H9 (cell line): Measurements from ENCODE around the gene SLC16A11. TPM values are rescaled to one million over a fixed set of nuclear protein-coding genes. Genes with fewer than 3 reads are reported as not detected.

Experiments used
- DNase-seq: peaks from one replicate; pipeline ENCODE4 v3.0.0-alpha.2; 2017
- H2AFZ ChIP-seq: one replicate; pipeline ENCODE4 v1.6.1; 2013; ENCODE audit warnings: mild to moderate bottlenecking, low read length, control low read depth, moderate library complexity
- H2AK5ac ChIP-seq: 2 replicates; pipeline ENCODE4 v1.6.1; 2013; ENCODE audit warnings: low read length, control low read depth, mixed read lengths; ENCODE audit not compliant: insufficient read length
- H2BK120ac ChIP-seq: one replicate; pipeline ENCODE4 v1.6.1; 2013; ENCODE audit warnings: low read depth, mild to moderate bottlenecking, low read length, control low read depth, inconsistent platforms; ENCODE audit not compliant: poor library complexity, severe bottlenecking
- H2BK12ac ChIP-seq: 2 replicates; pipeline ENCODE4 v1.6.1; 2013; ENCODE audit warnings: low read length, control low read depth, mixed read lengths, low read depth; ENCODE audit not compliant: insufficient read length
- H2BK15ac ChIP-seq: 2 replicates; pipeline ENCODE4 v1.6.1; 2013; ENCODE audit warnings: low read depth, low read length, control low read depth
- H2BK20ac ChIP-seq: one replicate; pipeline ENCODE4 v1.6.1; 2013; ENCODE audit warnings: low read depth, mild to moderate bottlenecking, low read length, control low read depth, inconsistent platforms; ENCODE audit not compliant: poor library complexity, severe bottlenecking
- H2BK5ac ChIP-seq: 2 replicates; pipeline ENCODE4 v1.6.1; 2013; ENCODE audit warnings: low read length, control low read depth, mixed read lengths; ENCODE audit not compliant: insufficient read length
- H3K14ac ChIP-seq: 2 replicates; pipeline ENCODE4 v1.6.1; 2013; ENCODE audit warnings: low read length, control low read depth; ENCODE audit not compliant: insufficient read depth
- H3K18ac ChIP-seq: 2 replicates; pipeline ENCODE4 v1.6.1; 2013; ENCODE audit warnings: low read depth, mild to moderate bottlenecking, mixed read lengths, low read length, control low read depth; ENCODE audit not compliant: insufficient read length
- H3K23ac ChIP-seq: 2 replicates; pipeline ENCODE4 v1.6.1; 2013; ENCODE audit warnings: low read length, control low read depth, mixed read lengths, low read depth; ENCODE audit not compliant: insufficient read length
- H3K23me2 ChIP-seq: 2 replicates; pipeline ENCODE4 v1.6.1; 2013; ENCODE audit warnings: low read depth, mild to moderate bottlenecking, mixed read lengths, low read length, control low read depth; ENCODE audit not compliant: insufficient read length, poor library complexity, severe bottlenecking
- H3K27ac ChIP-seq: 2 replicates; pipeline ENCODE4 v1.5.1; 2013; ENCODE audit warnings: low read length, control low read depth, mixed read lengths, low read depth; ENCODE audit not compliant: insufficient read length
- H3K27me3 ChIP-seq: 2 replicates; pipeline ENCODE4 v1.6.1; 2013; ENCODE audit warnings: low read length, control low read depth, inconsistent platforms; ENCODE audit not compliant: insufficient read depth
- H3K4ac ChIP-seq: 2 replicates; pipeline ENCODE4 v1.6.1; 2013; ENCODE audit warnings: low read depth, mild to moderate bottlenecking, control low read depth, inconsistent platforms, low read length, moderate library complexity
- H3K4me1 ChIP-seq: 2 replicates; pipeline ENCODE4 v1.6.1; 2013; ENCODE audit warnings: low read length, control low read depth, inconsistent platforms; ENCODE audit not compliant: insufficient read depth
- H3K4me2 ChIP-seq: 2 replicates; pipeline ENCODE4 v1.6.1; 2013; ENCODE audit warnings: low read length, control low read depth, mixed read lengths; ENCODE audit not compliant: insufficient read length, insufficient read depth
- H3K56ac ChIP-seq: 2 replicates; pipeline ENCODE4 v1.6.1; 2013; ENCODE audit warnings: low read depth, mild to moderate bottlenecking, mixed read lengths, low read length, control low read depth; ENCODE audit not compliant: insufficient read length
- H3K79me1 ChIP-seq: 2 replicates; pipeline ENCODE4 v1.6.1; 2013; ENCODE audit warnings: low read depth, mild to moderate bottlenecking, moderate library complexity, low read length, control low read depth, inconsistent platforms; ENCODE audit not compliant: insufficient read depth, poor library complexity, severe bottlenecking
- H3K79me2 ChIP-seq: 2 replicates; pipeline ENCODE4 v1.6.1; 2013; ENCODE audit warnings: low read length, control low read depth, inconsistent platforms; ENCODE audit not compliant: insufficient read depth
- H3K9ac ChIP-seq: 2 replicates; pipeline ENCODE4 v1.6.1; 2013; ENCODE audit warnings: low read length, control low read depth, mixed read lengths; ENCODE audit not compliant: insufficient read length; ENCODE audit errors: extremely low read depth
- H3K9me3 ChIP-seq: one replicate; pipeline ENCODE4 v1.6.1; 2013; ENCODE audit warnings: low read depth, low read length, inconsistent platforms; ENCODE audit not compliant: control insufficient read depth
- H3T11ph ChIP-seq: one replicate; pipeline ENCODE4 v1.6.1; 2013; ENCODE audit warnings: mild to moderate bottlenecking, low read length, control low read depth, inconsistent platforms
- H4K20me1 ChIP-seq: one replicate; pipeline ENCODE4 v1.6.1; 2013; ENCODE audit not compliant: control insufficient read depth, insufficient read length, insufficient read depth
- H4K5ac ChIP-seq: 2 replicates; pipeline ENCODE4 v1.6.1; 2013; ENCODE audit warnings: low read depth, mild to moderate bottlenecking, mixed read lengths, low read length, control low read depth; ENCODE audit not compliant: insufficient read length
- H4K8ac ChIP-seq: replicated peaks from 2 replicates; pipeline ENCODE4 v1.6.1; 2013; ENCODE audit warnings: low read length, control low read depth, mixed read lengths, low read depth; ENCODE audit not compliant: insufficient read length
- H4K91ac ChIP-seq: 2 replicates; pipeline ENCODE4 v1.6.1; 2013; ENCODE audit warnings: low read depth, mild to moderate bottlenecking, moderate library complexity, mixed read lengths, low read length, control low read depth; ENCODE audit not compliant: insufficient read length
- H3K27ac Mint-ChIP-seq, 3 experiments: 2 replicates in 2 of 3; 3 replicates in 1 of 3; pipeline ENCODE4 v1.8.0; 2020 to 2021; ENCODE audit warnings: mixed read lengths in 3 of 3, mild to moderate bottlenecking in 1 of 3, moderate library complexity in 1 of 3
- H3K27me3 Mint-ChIP-seq: 2 replicates; pipeline ENCODE4 v1.8.0; 2021; ENCODE audit warnings: low read depth, mild to moderate bottlenecking, moderate library complexity, mixed read lengths
- H3K36me3 Mint-ChIP-seq, 3 experiments: 2 replicates in 2 of 3; 3 replicates in 1 of 3; pipeline ENCODE4 v1.8.0; 2020 to 2021; ENCODE audit warnings: low read depth in 3 of 3, mixed read lengths in 3 of 3; ENCODE audit not compliant: insufficient read depth in 1 of 3
- H3K4me1 Mint-ChIP-seq, 2 experiments: 2 replicates each; pipeline ENCODE4 v1.8.0; 2020; ENCODE audit warnings: mixed read lengths in 2 of 2
- H3K4me3 Mint-ChIP-seq, 2 experiments: 2 replicates in 1 of 2; 3 replicates in 1 of 2; pipeline ENCODE4 v1.8.0; 2020 to 2021; ENCODE audit warnings: mild to moderate bottlenecking in 2 of 2, mixed read lengths in 2 of 2, moderate library complexity in 1 of 2
- H3K9me3 Mint-ChIP-seq, 2 experiments: 2 replicates in 1 of 2; 3 replicates in 1 of 2; pipeline ENCODE4 v1.8.0; 2020; ENCODE audit warnings: mild to moderate bottlenecking in 2 of 2, mixed read lengths in 2 of 2, moderate library complexity in 1 of 2
- CTCF ChIP-seq: fragments of 200-600 bp; sonication (generic); conservative IDR thresholded peaks from 3 replicates; pipeline ENCODE4 v1.8.0; 2021; ENCODE audit warnings: antibody characterized with exemption, mild to moderate bottlenecking
- WGBS: extraction: QIAGEN DNeasy Blood & Tissue Kit; methylation state at CpG from one replicate; pipeline ENCODE4 v1.1.7; 2013; ENCODE audit warnings: missing lambda C conversion rate, low lambda C conversion rate, mixed read lengths; ENCODE audit not compliant: insufficient read length; ENCODE audit errors: extremely low coverage; 5-methylcytosine and 5-hydroxymethylcytosine counted together
- total RNA-seq: library from RNA; stranded (reverse); gene quantifications from 2 replicates; pipeline ENCODE4 v1.2.1, GENCODE V29; 2021

SLC16A11 gene
- total RNA-seq, 1 experiment from 2014 or later = 0.13 TPM

- no peak overlapping the region for H3T11ph ChIP-seq
- H2AK5ac ChIP-seq = no peak overlapping the region
- Mint-ChIP-seq H3K27me3 (peaks cover 39% of the 10 kb centered on the region), H3K36me3 (peaks cover 0 to 36% (median 16%) of the 10 kb centered on the region in 3 experiments; a peak in 6 of 7 replicates), H3K27ac (no peak overlapping the region; a peak in 1 of 7 replicates), H3K4me3 (peak overlapping the region in 1 of 2 experiments; percentile 89; a peak in 3 of 5 replicates), H3K4me1 (peaks cover 23 to 46% of the 10 kb centered on the region in 2 experiments), H3K9me3 (peaks cover 0 to 2% of the 10 kb centered on the region in 2 experiments; a peak in 1 of 5 replicates)
- no peaks in the 10 kb centered on the region for H4K20me1 ChIP-seq
- 0 out of 2 replicates have a peak, but pooled peaks cover 3% of the 10 kb centered on the region for H3K4me1 ChIP-seq
- no peak overlapping the region for H2BK20ac ChIP-seq
- no peak overlapping the region for H2AFZ ChIP-seq
- no peak overlapping the region for H3K9ac ChIP-seq
- H2BK12ac ChIP-seq = no peak overlapping the region
- no peak overlapping the region for H3K23ac ChIP-seq
- DNase-seq = no peak
- no peak overlapping the region for H4K5ac ChIP-seq
- no CpG with 5 or more reads among the region's 11 CpGs for whole genome bisulfite sequencing
- H2BK120ac ChIP-seq = no peak overlapping the region
- TF ChIP-seq CTCF = no peak
- H3K9me3 ChIP-seq = no peaks in the 10 kb centered on the region
- H4K91ac ChIP-seq = no peak overlapping the region
- H3K14ac ChIP-seq = no peak overlapping the region; the same call in 1 of the 2 replicates
- H2BK15ac ChIP-seq = no peak overlapping the region
- H2BK5ac ChIP-seq = no peak overlapping the region
- H4K8ac ChIP-seq = no peak overlapping the region
- no peaks in the 10 kb centered on the region for H3K79me1 ChIP-seq
- no peaks in the 10 kb centered on the region for H3K79me2 ChIP-seq
- H3K18ac ChIP-seq = no peak overlapping the region
- peaks cover 14% of the 10 kb centered on the region for H3K23me2 ChIP-seq
- peak overlapping the region; percentile 86 for H3K4me2 ChIP-seq
- no peak overlapping the region for H3K4ac ChIP-seq
- no peak overlapping the region for H3K27ac ChIP-seq
- H3K56ac ChIP-seq = no peak overlapping the region
- peaks cover 6% of the 10 kb centered on the region; the same call in 1 of the 2 replicates for H3K27me3 ChIP-seq
These were observed 22.8 kb downstream of the SLC16A11 start for GRCh38 chr17:7020894-7021664.
